Muscle of leg (tissue), 11 donors: ENCODE data around the gene PICK1. TPM values are rescaled to one million over a fixed set of nuclear protein-coding genes. Genes with fewer than 3 reads are reported as not detected.
A peak's percentile ranks its signal among the peaks of the same experiment; 100 is the strongest.

ENCODE experiments used
- DNase-seq: peaks from one replicate; pipeline ENCODE4 v3.0.0; 2013
- H3K27ac ChIP-seq: one replicate; pipeline ENCODE4 v1.5.1; 2013; ENCODE audit warnings: mild to moderate bottlenecking, low read length, control low read depth
- H3K27me3 ChIP-seq: one replicate; pipeline ENCODE4 v1.6.1; 2013; ENCODE audit warnings: low read length; ENCODE audit not compliant: control insufficient read depth, insufficient read depth
- H3K36me3 ChIP-seq: one replicate; pipeline ENCODE4 v1.6.1; 2013; ENCODE audit warnings: low read length; ENCODE audit not compliant: control insufficient read depth, insufficient read depth
- H3K4me1 ChIP-seq: one replicate; pipeline ENCODE4 v1.6.1; 2013; ENCODE audit warnings: low read length; ENCODE audit not compliant: control insufficient read depth, insufficient read depth
- H3K4me3 ChIP-seq: one replicate; pipeline ENCODE4 v1.5.1; 2013; ENCODE audit warnings: low read length, control low read depth
- H3K9me3 ChIP-seq: replicated peaks from 2 replicates; pipeline ENCODE4 v1.6.1; 2013; ENCODE audit warnings: low read depth, low read length; ENCODE audit not compliant: control insufficient read depth
- WGBS: methylation state at CpG from one replicate; pipeline ENCODE4 v1.1.5; 2013; ENCODE audit warnings: missing lambda C conversion rate; ENCODE audit not compliant: insufficient coverage; 5-methylcytosine and 5-hydroxymethylcytosine counted together
- polyA plus RNA-seq, 8 donors: library from polyadenylated mRNA; unstranded; fragments of 120-200 nt; gene quantifications; one replicate each; pipeline versions ENCODE4 v1.2.1 to v1.2.3, GENCODE V29; 2013; ENCODE audit warnings: inconsistent platforms in 1 of 8, low replicate concordance in 1 of 8; ENCODE audit not compliant: insufficient read length in 8 of 8, insufficient read depth in 1 of 8
- total RNA-seq: library from RNA; stranded (reverse); fragments of 120-200 nt; gene quantifications from one replicate; pipeline ENCODE4 v1.2.4, GENCODE V29; 2013

PICK1 gene
- total and polyA plus RNA-seq, 9 donors: 8.8 to 13.1 (median 10.6) TPM

DNA sequence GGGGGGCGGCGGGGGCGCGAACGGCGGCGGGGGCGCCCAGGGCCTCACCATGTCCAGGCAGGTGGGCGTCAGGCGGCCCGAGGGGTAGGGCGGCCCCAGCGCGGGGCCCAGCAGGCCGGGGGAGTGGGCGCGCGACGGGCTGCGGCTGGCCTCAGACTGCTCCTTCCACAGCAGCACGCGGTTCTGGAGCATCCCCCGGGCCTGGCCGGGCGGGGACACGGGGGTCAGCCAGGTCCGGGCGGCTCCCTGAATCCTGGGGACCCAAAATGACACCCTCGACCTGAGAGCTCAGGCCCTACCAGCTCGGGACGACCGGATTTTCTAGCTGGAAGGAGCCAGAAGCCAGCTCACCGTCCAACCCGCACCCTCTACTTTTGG, 32.3 kb downstream of the PICK1 start:
- Histone ChIP-seq H3K36me3 (peaks cover 11% of the 10 kb centered on the region), H3K4me1 (peaks cover 5% of the 10 kb centered on the region), H3K27ac (no peak overlapping the region), H3K27me3 (peaks cover 19% of the 10 kb centered on the region), H3K9me3 (no peaks in the 10 kb centered on the region), H3K4me3 (no peak overlapping the region)
- WGBS: 7% methylated on average over 32 of the region's 34 CpGs
- DNase-seq: no peak

DNA sequence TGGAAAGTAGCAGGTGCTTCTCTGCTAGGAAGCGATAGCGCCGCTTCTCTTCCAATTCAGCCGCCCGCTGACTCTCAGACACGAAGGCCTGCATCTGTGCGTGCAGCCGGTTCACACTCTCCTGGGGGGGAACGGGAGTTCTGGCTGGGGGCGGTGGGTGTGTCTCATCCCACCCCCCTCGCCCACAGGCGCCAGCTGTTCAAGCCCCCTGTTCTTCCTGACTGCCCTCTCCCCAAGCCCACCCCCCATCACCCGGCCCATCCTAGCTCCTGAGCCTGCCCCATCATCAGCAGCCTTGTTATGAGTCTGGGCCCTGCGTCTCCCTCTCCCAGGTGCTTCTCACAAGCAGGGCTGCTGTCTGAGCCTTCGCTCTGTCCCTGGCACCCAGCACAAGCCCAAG, 39.9 kb downstream of the PICK1 start:
- H3K36me3 ChIP-seq: no peaks in the 10 kb centered on the region
- DNase-seq: no peak
- no peak overlapping the region for H3K4me3 ChIP-seq
- peaks cover 15% of the 10 kb centered on the region for H3K27me3 ChIP-seq
- H3K27ac ChIP-seq: no peak overlapping the region
- 42% methylated on average over 7 of the region's 15 CpGs for WGBS
- peaks cover 12% of the 10 kb centered on the region for H3K4me1 ChIP-seq
- H3K9me3 ChIP-seq: no peaks in the 10 kb centered on the region

DNA sequence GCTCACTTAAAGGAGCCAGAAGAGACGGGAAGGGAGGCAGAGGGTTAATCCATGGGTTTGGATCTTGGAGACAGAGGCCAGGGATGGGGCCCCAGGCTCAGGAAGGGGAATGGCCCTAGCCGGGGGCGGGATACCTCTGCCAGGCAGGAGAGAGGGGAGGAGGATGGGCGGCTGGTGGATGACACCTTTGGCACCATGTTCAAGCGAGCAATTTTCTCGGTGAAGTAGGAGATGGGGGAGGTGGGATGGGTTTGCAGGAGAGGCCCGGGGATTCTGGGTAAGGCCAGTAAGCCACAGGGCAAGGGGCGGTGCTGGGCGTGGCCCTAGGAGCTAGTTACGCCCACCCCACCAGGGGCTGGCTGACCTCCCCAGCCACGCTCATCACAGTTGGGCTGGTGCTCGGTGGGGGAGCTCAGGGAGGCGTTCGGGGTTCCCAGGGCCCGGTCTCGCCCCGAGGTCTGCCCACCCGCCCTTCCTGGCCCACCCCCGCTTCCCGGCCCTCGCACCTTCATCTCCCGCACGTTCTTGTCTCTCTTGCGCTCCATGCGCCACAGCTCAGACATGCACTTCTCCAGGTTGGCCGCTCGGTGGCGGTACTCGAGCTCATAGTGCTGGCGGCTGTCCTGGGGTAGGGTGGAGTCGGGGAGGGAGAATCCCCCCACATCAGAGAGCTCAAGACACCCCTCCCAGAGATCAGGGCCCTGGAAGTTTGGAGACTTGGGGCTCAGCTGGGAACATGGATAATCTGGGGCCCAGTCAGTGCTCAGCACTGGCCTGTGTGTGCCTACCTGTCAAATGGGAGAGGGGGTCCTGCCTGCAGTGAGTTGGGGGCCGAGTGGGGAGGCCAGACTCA, 40.6 kb downstream of the PICK1 start:
- no peak for DNase-seq
- Histone ChIP-seq H3K4me3 (no peak overlapping the region), H3K36me3 (no peaks in the 10 kb centered on the region), H3K27ac (no peak overlapping the region), H3K27me3 (peaks cover 15% of the 10 kb centered on the region), H3K9me3 (no peaks in the 10 kb centered on the region), H3K4me1 (peaks cover 12% of the 10 kb centered on the region)
- 15% methylated on average over 11 of the region's 32 CpGs for WGBS

DNA sequence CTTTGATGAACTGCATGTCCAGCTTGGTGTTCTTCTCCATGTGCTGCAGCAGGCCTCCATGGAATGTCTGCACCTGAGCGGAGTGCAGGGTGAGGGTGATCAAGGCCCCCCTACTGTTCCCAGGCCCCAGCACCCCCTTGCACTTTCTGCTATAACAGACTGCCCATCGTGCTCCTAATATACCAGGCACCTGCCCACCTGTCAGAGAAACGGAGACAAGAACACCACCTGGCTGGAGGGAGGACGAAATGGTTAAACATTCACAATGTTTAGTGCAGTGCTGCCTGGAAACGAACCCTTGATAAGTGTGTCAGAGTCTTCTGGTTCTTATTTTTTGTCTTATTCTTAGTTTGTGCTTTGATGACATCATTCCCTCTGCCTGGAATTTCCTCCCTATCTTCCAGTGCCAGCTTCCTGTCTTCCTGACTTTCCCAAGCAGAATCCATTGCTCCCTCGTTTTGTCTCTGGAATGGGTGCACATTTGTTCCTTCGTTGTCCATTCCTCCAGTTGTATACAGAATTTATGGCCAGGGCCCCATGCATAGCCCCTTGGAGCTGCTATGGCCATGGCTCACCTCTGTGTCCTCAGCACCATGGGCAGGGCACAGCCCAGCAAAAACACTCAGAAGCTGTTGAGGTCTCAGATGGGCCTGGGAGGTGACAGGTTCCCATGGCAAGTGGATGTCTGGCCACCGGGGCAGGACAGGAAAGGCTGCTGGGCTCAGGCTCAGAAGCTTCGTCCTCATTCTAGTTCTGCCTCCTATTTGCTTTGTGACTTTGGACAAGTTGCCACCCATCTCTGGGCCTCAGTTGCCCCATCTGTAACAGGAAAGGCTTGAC, 41.4 kb downstream of the PICK1 start:
- Histone ChIP-seq H3K27ac (no peak overlapping the region), H3K4me1 (peaks cover 12% of the 10 kb centered on the region)
- peak; percentile 59 for DNase-seq

DNA sequence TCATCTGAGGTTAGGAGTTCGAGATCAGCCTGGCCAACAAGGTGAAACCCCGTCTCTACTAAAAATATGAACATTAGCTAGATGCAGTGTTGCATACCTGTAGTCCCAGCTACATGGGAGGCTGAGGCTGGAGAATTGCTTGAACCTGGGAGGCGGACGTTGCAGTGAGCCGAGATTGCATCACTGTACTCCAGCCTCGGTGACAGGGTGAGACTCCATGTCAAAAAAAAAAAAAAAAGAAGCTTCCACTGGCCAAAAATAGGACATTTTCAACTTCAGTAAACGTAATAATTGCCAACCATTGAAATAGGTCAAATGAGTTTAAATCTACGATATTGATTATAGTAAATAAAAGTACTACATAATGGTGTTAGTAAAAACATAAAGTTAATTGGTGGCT, 46.4 kb downstream of the PICK1 start:
- no peak overlapping the region for H3K4me3 ChIP-seq
- 79% methylated on average over 4 of the region's 8 CpGs for WGBS
- no peak for DNase-seq

More for the DNA sequence above, 41.4 kb downstream of the PICK1 start:
- Histone ChIP-seq H3K4me3 (no peak overlapping the region), H3K36me3 (no peaks in the 10 kb centered on the region), H3K27me3 (peaks cover 15% of the 10 kb centered on the region), H3K9me3 (no peaks in the 10 kb centered on the region)
- WGBS: 43% methylated on average over 4 of the region's 9 CpGs

DNA sequence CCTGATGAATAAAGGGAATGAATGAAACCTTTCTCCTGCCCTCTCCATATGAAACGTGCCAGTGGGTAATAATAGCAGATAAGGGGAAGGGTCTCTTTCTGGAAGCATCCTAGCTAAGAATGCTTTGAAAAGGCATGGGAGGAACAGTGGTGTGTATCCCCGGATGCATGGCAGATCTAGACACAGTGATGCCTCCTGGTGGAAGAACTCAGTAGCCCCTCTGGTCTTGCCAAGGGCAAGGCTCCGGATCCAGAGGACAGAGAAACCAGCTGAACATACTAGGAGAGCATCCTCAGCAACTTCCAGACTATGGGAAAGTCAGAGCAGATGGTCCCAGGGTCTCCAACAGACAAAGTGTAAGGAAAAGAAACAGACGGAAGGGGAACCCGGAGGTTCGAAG, 46.9 kb downstream of the PICK1 start:
- 39% methylated on average over 2 of the region's 6 CpGs for WGBS
- no peak for DNase-seq
- no peaks in the 10 kb centered on the region for H3K9me3 ChIP-seq

More for the DNA sequence above, 46.4 kb downstream of the PICK1 start:
- Histone ChIP-seq H3K4me1 (peaks cover 21% of the 10 kb centered on the region), H3K9me3 (no peaks in the 10 kb centered on the region), H3K27ac (no peak overlapping the region), H3K36me3 (no peaks in the 10 kb centered on the region), H3K27me3 (no peaks in the 10 kb centered on the region)

DNA sequence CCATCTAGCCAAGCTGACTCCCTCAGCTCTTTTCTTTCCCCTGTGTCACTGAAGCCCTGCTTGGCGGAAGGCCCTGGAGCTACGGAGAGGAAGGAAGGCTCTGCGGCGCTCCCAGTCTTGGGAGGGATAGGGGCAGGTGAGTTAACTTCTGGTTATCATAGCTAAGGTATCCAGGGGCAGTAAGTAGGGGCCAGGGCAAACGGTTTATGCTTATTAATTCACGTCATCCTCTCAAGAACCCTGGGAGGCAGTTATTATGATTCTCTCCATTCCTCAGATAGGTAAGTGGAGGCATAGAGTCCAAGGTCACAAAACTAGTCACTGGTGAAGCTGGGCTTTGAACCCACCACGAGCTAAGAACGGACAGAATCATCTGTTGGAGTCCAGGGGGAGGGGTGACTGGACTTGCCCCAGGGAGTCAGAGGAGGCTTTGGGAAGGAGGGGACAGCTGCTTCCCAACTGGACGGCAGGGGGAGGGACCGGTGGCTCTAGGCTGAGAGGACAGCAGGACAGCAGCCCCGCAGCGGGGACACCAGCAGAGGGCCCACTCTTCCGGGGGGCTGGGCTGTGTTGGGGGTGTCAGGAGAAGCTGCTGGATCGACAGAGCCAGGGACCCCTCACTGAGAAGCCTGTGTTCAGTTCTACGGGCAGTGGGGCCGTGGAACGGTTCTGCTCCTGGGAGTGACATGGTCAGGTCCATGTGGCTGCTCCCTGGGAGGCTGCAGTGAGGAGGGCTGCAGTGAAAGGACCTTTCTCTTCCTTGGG, 49.8 kb downstream of the PICK1 start:
- WGBS: 41% methylated on average over 13 of the region's 17 CpGs
- DNase-seq: no peak
- Histone ChIP-seq H3K27me3 (no peaks in the 10 kb centered on the region), H3K9me3 (no peaks in the 10 kb centered on the region), H3K4me1 (peaks cover 32% of the 10 kb centered on the region), H3K36me3 (no peaks in the 10 kb centered on the region), H3K4me3 (no peak overlapping the region), H3K27ac (no peak overlapping the region)

More for the DNA sequence above, 46.9 kb downstream of the PICK1 start:
- Histone ChIP-seq H3K4me1 (peaks cover 19% of the 10 kb centered on the region), H3K4me3 (no peak overlapping the region), H3K27ac (no peak overlapping the region), H3K27me3 (no peaks in the 10 kb centered on the region), H3K36me3 (no peaks in the 10 kb centered on the region)

DNA sequence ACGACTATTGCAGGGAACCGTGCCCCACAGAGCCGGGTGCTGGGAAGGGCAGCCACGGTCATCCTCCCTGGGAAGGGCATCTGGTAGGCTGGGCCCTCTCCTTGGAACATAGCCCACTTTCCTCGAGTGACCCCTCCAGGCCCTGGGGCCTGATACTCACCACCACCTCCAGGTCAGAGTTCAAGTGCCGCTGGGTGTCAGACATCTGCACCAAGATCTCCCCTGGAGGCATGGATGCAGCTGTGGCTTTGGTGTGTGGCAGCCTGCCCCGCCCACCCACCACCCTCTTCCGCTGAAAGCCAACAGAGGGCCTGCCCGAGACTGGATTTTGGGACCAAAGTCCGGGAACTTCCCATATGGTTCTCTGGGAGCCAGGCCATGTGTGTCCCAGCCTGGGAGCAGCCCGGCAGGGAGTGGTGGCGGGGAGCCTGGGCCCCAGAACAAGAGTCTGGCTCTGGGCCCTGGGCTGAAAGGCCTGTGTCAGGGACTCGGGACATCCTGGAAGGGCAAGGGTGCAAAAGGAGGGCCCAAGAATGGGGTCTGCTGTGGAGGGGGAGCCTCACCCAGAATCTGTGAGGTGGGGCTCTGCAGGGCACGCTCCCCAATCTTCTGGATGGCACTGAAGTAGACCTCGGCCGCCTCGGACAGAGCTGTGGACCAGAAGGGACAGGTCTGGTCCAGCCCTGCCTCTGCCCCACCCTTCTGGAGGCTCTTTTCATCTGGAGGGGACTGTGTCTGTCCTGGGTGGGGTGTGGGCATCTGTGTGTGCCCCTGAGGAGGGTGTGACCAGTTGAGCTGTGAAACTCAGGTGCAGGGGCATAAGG, 50.7 kb downstream of the PICK1 start:
- Histone ChIP-seq H3K4me1 (peaks cover 36% of the 10 kb centered on the region), H3K4me3 (no peak overlapping the region), H3K9me3 (no peaks in the 10 kb centered on the region), H3K27ac (no peak overlapping the region), H3K27me3 (no peaks in the 10 kb centered on the region), H3K36me3 (no peaks in the 10 kb centered on the region)
- peak; percentile 61 for DNase-seq
- WGBS: 43% methylated on average over 15 of the region's 17 CpGs

DNA sequence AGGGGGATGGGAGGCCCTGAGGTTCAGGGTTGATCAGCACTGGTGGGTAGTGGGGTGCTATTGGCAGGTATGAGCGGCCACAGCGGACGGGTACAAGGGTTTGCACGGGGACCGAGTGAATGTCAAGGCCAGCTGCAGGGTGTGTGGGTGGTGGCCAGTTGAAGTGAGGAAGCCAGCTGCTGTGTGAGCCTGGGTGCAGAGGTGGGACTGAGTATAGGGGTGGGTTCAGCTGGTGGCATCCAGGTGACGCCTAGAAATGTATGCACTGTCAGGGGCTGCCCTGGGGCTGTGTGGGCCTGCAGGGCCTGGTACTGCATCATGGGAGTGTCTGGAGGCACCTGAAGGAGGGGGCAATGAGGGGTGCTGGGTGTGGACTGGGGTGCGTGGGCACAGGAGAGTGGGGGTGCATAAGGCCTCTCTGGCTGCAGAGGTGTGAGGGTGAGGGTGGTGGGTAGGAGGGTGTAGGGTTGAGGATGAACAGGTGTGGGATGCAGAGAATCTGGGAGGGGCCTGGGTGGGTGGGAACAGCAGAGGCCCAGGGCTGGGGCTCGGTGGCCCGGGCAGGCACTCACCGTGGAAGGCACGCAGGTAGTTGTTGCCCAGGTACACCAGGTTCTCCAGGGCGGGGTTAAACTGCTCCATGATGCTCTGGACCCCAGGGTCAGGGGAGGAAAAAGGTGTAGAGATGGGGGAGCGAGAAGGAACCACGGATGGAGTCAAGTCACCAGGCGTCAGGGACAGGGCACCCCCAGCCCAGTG, 51.5 kb downstream of the PICK1 start:
- Histone ChIP-seq H3K27me3 (no peaks in the 10 kb centered on the region), H3K9me3 (no peaks in the 10 kb centered on the region), H3K4me1 (peaks cover 42% of the 10 kb centered on the region), H3K4me3 (no peak overlapping the region), H3K27ac (no peak overlapping the region), H3K36me3 (no peaks in the 10 kb centered on the region)
- 78% methylated on average over 12 of the region's 15 CpGs for WGBS
- DNase-seq: no peak
